Gastrocnemius medialis (tissue), 4 donors: ENCODE measurements around the gene BICDL2. TPM values are rescaled to one million over a fixed set of nuclear protein-coding genes. Genes with fewer than 3 reads are reported as not detected.

Experiments
- ATAC-seq, 2 donors: fragments of 150-250 bp; one replicate each; pipeline ENCODE4 v1.9.1; 2016
- DNase-seq, 2 donors: peaks; one replicate each; pipeline ENCODE4 v3.0.0-alpha.2; 2019
- H3K27ac ChIP-seq, 4 donors: fragments of 200-600 bp; sonication (generic); 1 replicate in 1 of 4; 2 replicates in 3 of 4; pipeline ENCODE4 v1.5.1; 2016 to 2018; ENCODE audit warnings: mild to moderate bottlenecking in 2 of 4, moderate library complexity in 1 of 4
- H3K27me3 ChIP-seq, 3 donors: fragments of 200-600 bp; sonication (generic) in 2 of 3; 1 replicate in 1 of 3; 2 replicates in 2 of 3; pipeline versions ENCODE4 v1.5.1 to v1.6.0; 2016 to 2019; ENCODE audit warnings: mild to moderate bottlenecking in 1 of 3, moderate library complexity in 1 of 3
- H3K36me3 ChIP-seq, 2 donors: fragments of 200-600 bp; sonication (generic) in 1 of 2; one replicate each; pipeline ENCODE4 v1.5.1; 2017 to 2018
- H3K4me1 ChIP-seq, 2 donors: fragments of 200-600 bp; sonication (generic) in 1 of 2; one replicate each; pipeline ENCODE4 v1.5.1; 2016 to 2017; ENCODE audit warnings: mild to moderate bottlenecking in 2 of 2
- H3K4me3 ChIP-seq, 4 donors: fragments of 200-600 bp; sonication (generic) in 3 of 4; 1 replicate in 1 of 4; 2 replicates in 3 of 4; pipeline ENCODE4 v1.5.1; 2016 to 2019; ENCODE audit warnings: mild to moderate bottlenecking in 2 of 4
- H3K9me3 ChIP-seq, 3 donors: fragments of 200-600 bp; sonication (generic) in 2 of 3; 1 replicate in 1 of 3; 2 replicates in 2 of 3; pipeline ENCODE4 v1.5.1; 2016 to 2019
- CTCF ChIP-seq, 5 experiments: fragments of 450-650 bp in 3 of 5; fragments of 200-600 bp in 2 of 5; sonication (generic) in 2 of 5; IDR thresholded peaks in 4 of 5; conservative IDR thresholded peaks in 1 of 5; 1 replicate in 4 of 5; 2 replicates in 1 of 5; pipeline ENCODE4 v1.5.1; 2016 to 2019; ENCODE audit warnings: antibody characterized with exemption in 5 of 5, mild to moderate bottlenecking in 3 of 5, moderate library complexity in 3 of 5
- POLR2A ChIP-seq, 2 donors: fragments of 450-650 bp; IDR thresholded peaks; one replicate each; pipeline ENCODE4 v1.6.1; 2017; ENCODE audit warnings: antibody characterized with exemption in 2 of 2, mild to moderate bottlenecking in 2 of 2, moderate library complexity in 2 of 2
- in situ Hi-C, 4 donors: fragments of 200-750 bp; cut with MboI; loops; one replicate each; pipeline versions ENCODE4 v1.15.0 to v1.8.0; 2017; ENCODE audit warnings: low sequenced_read_pairs in 4 of 4
- intact Hi-C: fragments of 100-400 bp; cut with DNase I; formaldehyde crosslinking; loops from one replicate; pipeline ENCODE4 v1.15.1; 2023; ENCODE audit warnings: low total_unique reads
- total RNA-seq, 4 donors: library from RNA; depleted of rRNA; stranded (reverse); fragments of >200 nt; gene quantifications; one replicate each; pipeline versions ENCODE4 v1.1.0 to v1.2.3, GENCODE V29; 2016

BICDL2 gene
- total RNA-seq, 4 donors from 2014 or later = 0.32 TPM; not detected in 3

DNA sequence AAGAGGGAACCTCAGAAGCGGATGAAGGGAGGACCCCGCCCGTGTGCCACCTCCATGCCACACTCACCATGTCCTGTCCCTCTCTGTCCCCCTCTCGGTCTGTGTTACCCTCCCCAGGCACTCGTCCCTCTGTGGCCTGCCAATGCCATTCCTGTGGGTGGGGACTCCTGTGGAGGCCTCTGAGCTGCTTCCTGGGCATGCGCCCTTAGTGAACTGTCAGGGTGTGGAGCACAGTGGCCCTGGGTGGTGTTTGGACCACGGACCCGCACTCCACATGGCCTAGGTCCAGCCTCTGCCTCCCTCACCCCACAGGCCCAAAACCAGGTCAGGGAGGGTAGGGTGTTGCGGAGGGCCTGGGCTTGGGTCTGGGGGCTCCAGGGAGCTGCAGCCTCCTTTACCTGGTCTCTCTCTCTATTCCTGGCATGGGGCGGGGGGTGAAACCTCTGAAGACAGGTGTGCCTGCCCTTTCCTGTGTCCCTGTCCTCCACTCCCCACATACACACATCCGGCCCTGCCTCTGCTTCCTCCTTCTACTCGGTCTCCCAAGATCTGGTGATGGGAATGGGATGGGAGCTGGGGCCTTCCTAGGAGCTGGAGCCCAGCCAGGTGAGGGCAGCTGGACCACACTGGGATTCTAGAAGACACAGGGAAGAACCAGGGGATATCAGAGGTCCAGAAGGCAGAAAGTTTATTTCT lies 45.0 kb downstream of the BICDL2 start:
- intact Hi-C loops (no loop called here), in situ Hi-C loops (no loop called here)
- Histone ChIP-seq H3K36me3 (no peaks in the 10 kb centered on the region), H3K27ac (no peak overlapping the region), H3K4me3 (no peak overlapping the region), H3K9me3 (no peaks in the 10 kb centered on the region), H3K27me3 (no peaks in the 10 kb centered on the region), H3K4me1 (peaks cover 0 to under 1% of the 10 kb centered on the region in 2 donors)
- TF ChIP-seq POLR2A (IDR thresholded peaks at IDR 0.05) (no peak), CTCF (IDR thresholded peaks at IDR 0.05 in 4 of 5, conservative IDR thresholded peaks at IDR 0.05 in 1 of 5) (no peak)
- DNase-seq = no peak
- ATAC-seq = no peak

DNA sequence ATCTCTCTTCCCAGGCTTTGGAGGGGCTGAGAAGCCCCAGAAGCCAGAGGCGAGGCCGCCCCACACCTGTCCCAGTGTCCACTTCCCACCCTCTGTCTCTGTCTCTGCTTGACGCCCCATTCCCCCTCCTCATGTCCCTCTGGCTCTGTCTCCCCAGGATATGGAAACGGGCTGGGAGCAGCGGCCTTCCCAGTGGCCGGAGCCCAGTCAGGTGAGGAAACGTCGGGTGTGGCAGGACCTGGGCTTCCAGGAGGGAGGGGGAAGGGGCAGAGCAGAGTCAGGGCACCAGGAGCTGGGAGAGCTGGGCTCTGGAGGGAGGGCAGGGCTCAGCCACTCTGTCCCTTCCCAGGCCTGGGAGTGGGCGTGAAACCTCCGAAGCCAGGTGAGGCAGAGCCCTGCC lies 45.9 kb downstream of the BICDL2 start:
- H3K9me3 ChIP-seq = no peaks in the 10 kb centered on the region
- peaks cover 2 to 9% of the 10 kb centered on the region in 2 donors for H3K4me1 ChIP-seq
- DNase-seq = no peak
- intact Hi-C loops = no loop called here
- no peaks in the 10 kb centered on the region for H3K36me3 ChIP-seq
- H3K27ac ChIP-seq = no peak overlapping the region
- H3K27me3 ChIP-seq = no peaks in the 10 kb centered on the region
- in situ Hi-C loops = no loop called here
- ATAC-seq = no peak
- TF ChIP-seq CTCF (IDR thresholded peaks at IDR 0.05 in 4 of 5, conservative IDR thresholded peaks at IDR 0.05 in 1 of 5) = no peak
- TF ChIP-seq POLR2A (IDR thresholded peaks at IDR 0.05) = no peak
- H3K4me3 ChIP-seq = no peak overlapping the region

- no peak for TF ChIP-seq CTCF (IDR thresholded peaks at IDR 0.05 in 4 of 5, conservative IDR thresholded peaks at IDR 0.05 in 1 of 5)
- no peak for TF ChIP-seq POLR2A (IDR thresholded peaks at IDR 0.05)
- H3K4me1 ChIP-seq = peaks cover 20 to 23% of the 10 kb centered on the region in 2 donors
- no peak for DNase-seq
Observed at GRCh38 chr16:2988590-2989099, 48.1 kb downstream of the BICDL2 start.

GRCh38 chr16:2987833-2988232 lies 48.9 kb downstream of the BICDL2 start:
- intact Hi-C loops = no loop called here
- H3K9me3 ChIP-seq = no peaks in the 10 kb centered on the region

More at GRCh38 chr16:2988590-2989099, 48.1 kb downstream of the BICDL2 start:
- Histone ChIP-seq H3K4me3 (no peak overlapping the region), H3K27ac (no peak overlapping the region), H3K27me3 (no peaks in the 10 kb centered on the region), H3K9me3 (no peaks in the 10 kb centered on the region), H3K36me3 (no peaks in the 10 kb centered on the region)
- ATAC-seq = no peak
- in situ Hi-C loops = no loop called here
- intact Hi-C loops = no loop called here

More at GRCh38 chr16:2987833-2988232, 48.9 kb downstream of the BICDL2 start:
- H3K4me1 ChIP-seq = peaks cover 20 to 23% of the 10 kb centered on the region in 2 donors
- no peaks in the 10 kb centered on the region for H3K27me3 ChIP-seq
- no peak for TF ChIP-seq POLR2A (IDR thresholded peaks at IDR 0.05)
- no peak for TF ChIP-seq CTCF (IDR thresholded peaks at IDR 0.05 in 4 of 5, conservative IDR thresholded peaks at IDR 0.05 in 1 of 5)
- H3K27ac ChIP-seq = no peak overlapping the region
- no peak for DNase-seq
- ATAC-seq = no peak
- no peak overlapping the region for H3K4me3 ChIP-seq
- in situ Hi-C loops = no loop called here
- H3K36me3 ChIP-seq = no peaks in the 10 kb centered on the region
